GM10266 (cell line): ENCODE results near the gene EEF1G.
"Not testable (repeated sequence)": the region's sequence is repeated elsewhere in the genome, so short reads cannot be mapped to it uniquely, and the experiment has no call there.

Experiments used
- DNase-seq: peaks from one replicate; pipeline ENCODE4 v3.0.0; 2012; ENCODE audit errors: extremely low spot score
- CTCF ChIP-seq: IDR thresholded peaks from 2 replicates; pipeline ENCODE4 v1.5.1; 2012; ENCODE audit warnings: mild to moderate bottlenecking, low read depth; ENCODE audit not compliant: control insufficient read depth, insufficient read depth; ENCODE audit errors: missing control alignments

Gene EEF1G

GRCh38 chr11:62595124-62595523 is 21.4 kb upstream of the EEF1G start:
- DNase-seq, result no peak
- no peak for TF ChIP-seq CTCF

- DNase-seq, result peak; percentile 64
- peak; percentile 74 for TF ChIP-seq CTCF
Observed at GRCh38 chr11:62593434-62594044, 19.8 kb upstream of the EEF1G start.

GRCh38 chr11:62592989-62593421 is 19.3 kb upstream of the EEF1G start:
- TF ChIP-seq CTCF, result no peak
- DNase-seq, result no peak

GRCh38 chr11:62592146-62592815 is 18.6 kb upstream of the EEF1G start:
- TF ChIP-seq CTCF, result no peak
- DNase-seq, result no peak

- TF ChIP-seq CTCF, result peak; percentile 15
- DNase-seq, result peak; percentile 84
Observed at GRCh38 chr11:62591448-62592145, 17.9 kb upstream of the EEF1G start, which contains the start of gene TUT1. Gene TUT1 (minus strand): TSS chr11:62591523. CDS start chr11:62591485, 38 bp downstream.

GRCh38 chr11:62588966-62589637 is 15.4 kb upstream of the EEF1G start:
- TF ChIP-seq CTCF, result peak; percentile 22
- DNase-seq, result no peak

- not testable (repeated sequence) for DNase-seq
Observed at GRCh38 chr11:62585356-62585755, 11.7 kb upstream of the EEF1G start.

GRCh38 chr11:62581735-62582134 is 8.0 kb upstream of the EEF1G start:
- DNase-seq, result not testable (repeated sequence)
